ENCODE measurements around the gene PPP1R12A.

Gene PPP1R12A

GRCh38 chr12:79837575-79837974 lies 97.3 kb downstream of the PPP1R12A start:
- DNase-seq, result no peak

- no peak for DNase-seq
Observed at GRCh38 chr12:79835377-79835843, 99.5 kb downstream of the PPP1R12A start.

GRCh38 chr12:79834712-79835376 lies 100.1 kb downstream of the PPP1R12A start:
- no peak for DNase-seq

- no peak for DNase-seq
Observed at GRCh38 chr12:79830440-79830839, 104.5 kb downstream of the PPP1R12A start.

- no peak for DNase-seq
Observed at GRCh38 chr12:79828924-79829323, 106.0 kb downstream of the PPP1R12A start.

GRCh38 chr12:79827484-79827883 lies 107.4 kb downstream of the PPP1R12A start:
- no peak for DNase-seq

- DNase-seq, result no peak
Observed at GRCh38 chr12:79826267-79827128, 108.4 kb downstream of the PPP1R12A start.

- DNase-seq, result no peak
Observed at GRCh38 chr12:79822475-79822874, 112.4 kb downstream of the PPP1R12A start.

GRCh38 chr12:79818856-79819255 lies 116.0 kb downstream of the PPP1R12A start:
- DNase-seq, result no peak

GRCh38 chr12:79784366-79785065 lies 150.4 kb downstream of the PPP1R12A start:
- DNase-seq, result peak; percentile 46

- DNase-seq, result peak; percentile 69
Observed at GRCh38 chr12:79782172-79782900, 152.6 kb downstream of the PPP1R12A start.

GRCh38 chr12:79778802-79779448 lies 156.0 kb downstream of the PPP1R12A start:
- DNase-seq, result no peak

GRCh38 chr12:79776111-79776510 lies 158.8 kb downstream of the PPP1R12A start:
- DNase-seq, result peak; percentile 62

- DNase-seq, result no peak
Observed at GRCh38 chr12:79775355-79776027, 159.4 kb downstream of the PPP1R12A start.

GRCh38 chr12:79773896-79774295 lies 161.0 kb downstream of the PPP1R12A start:
- DNase-seq, result no peak

- DNase-seq, result no peak
Observed at GRCh38 chr12:79769860-79770485, 164.9 kb downstream of the PPP1R12A start.

- DNase-seq, result no peak
Observed at GRCh38 chr12:79769189-79769859, 165.6 kb downstream of the PPP1R12A start.

GRCh38 chr12:79766705-79767464 lies 168.0 kb downstream of the PPP1R12A start:
- peak; percentile 58 for DNase-seq

GRCh38 chr12:79765157-79765556 lies 169.7 kb downstream of the PPP1R12A start:
- DNase-seq, result no peak

- no peak for DNase-seq
Observed at GRCh38 chr12:79764641-79765040, 170.3 kb downstream of the PPP1R12A start.

Measured in fibroblast of upper back skin (primary cell).